Erythroblast (primary cell): Measurements from ENCODE around the gene TEX38.

Source experiments
- GATA1 ChIP-seq: IDR thresholded peaks from 2 replicates; pipeline ENCODE4 v1.6.1; 2011; ENCODE audit warnings: low read depth, mild to moderate bottlenecking, control low read depth, low read length, moderate library complexity
- POLR2A ChIP-seq: IDR thresholded peaks from 2 replicates; pipeline ENCODE4 v1.6.1; 2011; ENCODE audit warnings: mild to moderate bottlenecking, low read length

DNA sequence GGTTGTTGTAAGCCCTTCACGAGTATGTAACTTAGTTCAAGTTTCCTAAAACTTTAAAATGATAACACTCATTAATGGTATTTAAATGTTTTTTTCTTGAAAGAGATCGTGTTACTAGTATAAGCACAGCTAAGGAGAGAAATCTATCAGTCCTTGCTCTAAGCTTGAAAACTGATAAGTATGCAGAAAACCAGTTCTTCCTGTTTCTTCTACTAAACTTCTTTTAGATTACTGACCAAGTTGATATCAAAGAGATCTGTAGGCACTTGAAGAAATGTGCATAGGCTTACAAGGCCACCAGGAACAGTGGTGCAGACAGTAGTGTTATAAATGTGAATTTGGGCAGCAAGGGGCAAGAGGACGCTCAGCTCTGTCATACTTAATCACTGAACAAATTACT, 43.3 kb downstream of the TEX38 start:
- TF ChIP-seq POLR2A (no peak), GATA1 (no peak)
